DOHH2 (cell line): ENCODE results near the gene LYPD1.

ENCODE experiments used
- EZH2phosphoT487 ChIP-seq: fragments of 200-600 bp; sonication (generic); IDR thresholded peaks from 2 replicates; pipeline ENCODE4 v1.6.1; 2017; ENCODE audit warnings: borderline replicate concordance, mild to moderate bottlenecking, antibody characterized with exemption, low read length, moderate library complexity, mixed read lengths
- TF ChIP-seq, protein P1 (sequence below): fragments of 200-600 bp; sonication (generic); IDR thresholded peaks from one replicate; pipeline ENCODE4 v1.5.1; 2014; ENCODE audit warnings: antibody characterized with exemption, mild to moderate bottlenecking, low read depth, low read length; ENCODE audit not compliant: poor library complexity, severe bottlenecking

DNA sequence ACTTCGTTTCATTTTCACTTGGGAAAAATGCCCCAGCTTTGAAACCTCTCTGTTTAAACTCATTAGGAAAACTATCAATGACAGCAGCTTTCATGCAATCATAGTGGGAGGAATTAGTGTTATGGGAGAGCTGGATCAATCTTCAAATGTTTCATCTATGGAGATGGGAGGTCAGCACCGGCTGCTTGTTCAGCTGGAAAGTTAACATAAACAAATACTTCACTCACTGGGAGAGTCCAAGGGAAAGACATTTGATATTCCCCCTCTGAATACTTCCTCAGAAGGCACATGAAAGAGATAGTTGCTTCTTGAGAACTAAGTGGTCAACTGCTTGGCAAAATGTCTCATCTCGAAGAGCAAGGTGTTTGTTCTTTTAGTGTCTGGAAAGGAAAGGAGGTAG, 7.3 kb downstream of the LYPD1 start:
- TF ChIP-seq, protein P1, sequence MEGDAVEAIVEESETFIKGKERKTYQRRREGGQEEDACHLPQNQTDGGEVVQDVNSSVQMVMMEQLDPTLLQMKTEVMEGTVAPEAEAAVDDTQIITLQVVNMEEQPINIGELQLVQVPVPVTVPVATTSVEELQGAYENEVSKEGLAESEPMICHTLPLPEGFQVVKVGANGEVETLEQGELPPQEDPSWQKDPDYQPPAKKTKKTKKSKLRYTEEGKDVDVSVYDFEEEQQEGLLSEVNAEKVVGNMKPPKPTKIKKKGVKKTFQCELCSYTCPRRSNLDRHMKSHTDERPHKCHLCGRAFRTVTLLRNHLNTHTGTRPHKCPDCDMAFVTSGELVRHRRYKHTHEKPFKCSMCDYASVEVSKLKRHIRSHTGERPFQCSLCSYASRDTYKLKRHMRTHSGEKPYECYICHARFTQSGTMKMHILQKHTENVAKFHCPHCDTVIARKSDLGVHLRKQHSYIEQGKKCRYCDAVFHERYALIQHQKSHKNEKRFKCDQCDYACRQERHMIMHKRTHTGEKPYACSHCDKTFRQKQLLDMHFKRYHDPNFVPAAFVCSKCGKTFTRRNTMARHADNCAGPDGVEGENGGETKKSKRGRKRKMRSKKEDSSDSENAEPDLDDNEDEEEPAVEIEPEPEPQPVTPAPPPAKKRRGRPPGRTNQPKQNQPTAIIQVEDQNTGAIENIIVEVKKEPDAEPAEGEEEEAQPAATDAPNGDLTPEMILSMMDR: no peak
- TF ChIP-seq EZH2phosphoT487: no peak
